Epithelial cell of esophagus (primary cell): Measurements from ENCODE around the gene ZC3H7B.
A peak's percentile ranks its signal among the peaks of the same experiment; 100 is the strongest.

ENCODE experiments used
- DNase-seq: peaks from one replicate; pipeline ENCODE4 v3.0.0; 2010; ENCODE audit warnings: low read depth
- H3K4me3 ChIP-seq: 2 replicates; pipeline ENCODE4 v1.5.1; 2011; ENCODE audit warnings: mild to moderate bottlenecking, low read length, control low read depth
- CTCF ChIP-seq: IDR thresholded peaks from 2 replicates; pipeline ENCODE4 v1.5.1; 2011; ENCODE audit warnings: low read depth, mild to moderate bottlenecking, low read length, control low read depth, inconsistent platforms; ENCODE audit not compliant: insufficient read depth; ENCODE audit errors: missing control alignments

Gene ZC3H7B

GRCh38 chr22:41260871-41261270, 40.5 kb upstream of the ZC3H7B start:
- no peak overlapping the region for H3K4me3 ChIP-seq

GRCh38 chr22:41261541-41262249, 39.6 kb upstream of the ZC3H7B start:
- TF ChIP-seq CTCF, result no peak
- no peak for DNase-seq
- no peak overlapping the region for H3K4me3 ChIP-seq

More at GRCh38 chr22:41260871-41261270, 40.5 kb upstream of the ZC3H7B start:
- DNase-seq, result no peak
- no peak for TF ChIP-seq CTCF

- H3K4me3 ChIP-seq, result no peak overlapping the region
These were observed 39.0 kb upstream of the ZC3H7B start for GRCh38 chr22:41262250-41262765.

GRCh38 chr22:41263704-41264103, 37.6 kb upstream of the ZC3H7B start:
- no peak overlapping the region for H3K4me3 ChIP-seq
- peak; percentile 43 for DNase-seq
- TF ChIP-seq CTCF, result no peak

More at GRCh38 chr22:41262250-41262765, 39.0 kb upstream of the ZC3H7B start:
- DNase-seq, result no peak
- no peak for TF ChIP-seq CTCF

- no peak for TF ChIP-seq CTCF
- H3K4me3 ChIP-seq, result no peak overlapping the region
- DNase-seq, result no peak
These were observed 36.9 kb upstream of the ZC3H7B start for GRCh38 chr22:41264408-41264941.

- DNase-seq, result no peak
- no peak for TF ChIP-seq CTCF
- no peak overlapping the region for H3K4me3 ChIP-seq
These were observed 33.4 kb upstream of the ZC3H7B start for GRCh38 chr22:41267958-41268357.
